WI38 (cell line): Measurements from ENCODE around the gene DDX18.

Source experiments
- H3K4me3 ChIP-seq: 2 replicates; pipeline ENCODE4 v1.5.1; 2011; ENCODE audit warnings: low read depth, mild to moderate bottlenecking, control low read depth, low read length
- CTCF ChIP-seq: IDR thresholded peaks from 2 replicates; pipeline ENCODE4 v1.5.1; 2012; ENCODE audit warnings: low read depth, mild to moderate bottlenecking, control low read depth, low read length

DDX18 gene

GRCh38 chr2:117814417-117815264, at the start of gene DDX18:
Gene DDX18 (plus strand): TSS chr2:117814691. CDS start chr2:117814778, 87 bp downstream.
- peak within 1 kb of the TSS; percentile 98 for H3K4me3 ChIP-seq
- peak; percentile 99 for TF ChIP-seq CTCF

GRCh38 chr2:117770730-117771129, 43.8 kb upstream of the DDX18 start:
- H3K4me3 ChIP-seq, result no peak overlapping the region
- TF ChIP-seq CTCF, result no peak

GRCh38 chr2:117771969-117772630, 42.4 kb upstream of the DDX18 start:
- no peak overlapping the region for H3K4me3 ChIP-seq
- no peak for TF ChIP-seq CTCF

- TF ChIP-seq CTCF, result no peak
- H3K4me3 ChIP-seq, result no peak overlapping the region
These were observed 39.8 kb upstream of the DDX18 start for GRCh38 chr2:117774716-117775115.

GRCh38 chr2:117775703-117776219, 38.7 kb upstream of the DDX18 start:
- TF ChIP-seq CTCF, result no peak
- H3K4me3 ChIP-seq, result no peak overlapping the region

GRCh38 chr2:117776888-117777287, 37.6 kb upstream of the DDX18 start:
- no peak for TF ChIP-seq CTCF

GRCh38 chr2:117785740-117786139, 28.8 kb upstream of the DDX18 start:
- no peak overlapping the region for H3K4me3 ChIP-seq
- peak; percentile 38; the same call in 1 of the 2 replicates for TF ChIP-seq CTCF

More at GRCh38 chr2:117776888-117777287, 37.6 kb upstream of the DDX18 start:
- no peak overlapping the region for H3K4me3 ChIP-seq
